ENCODE results near the gene PARD3B.

Gene PARD3B

GRCh38 chr2:205496370-205496769 lies 951.1 kb downstream of the PARD3B start:
- H3K27me3 ChIP-seq (ENCODE audit: low read length), result no peaks in the 10 kb centered on the region

GRCh38 chr2:205496772-205497171 lies 951.5 kb downstream of the PARD3B start:
- H3K9ac ChIP-seq (ENCODE audit: low read length), result no peak overlapping the region

More at GRCh38 chr2:205496370-205496769, 951.1 kb downstream of the PARD3B start:
- H3K79me2 ChIP-seq (ENCODE audit: insufficient read depth, low read length), result no peaks in the 10 kb centered on the region
- no peaks in the 10 kb centered on the region for H3K9me2 ChIP-seq (replicated peaks; ENCODE audit: insufficient read depth, low read length)
- H3K9ac ChIP-seq (ENCODE audit: low read length), result no peak overlapping the region
- no peak overlapping the region for H2AFZ ChIP-seq (ENCODE audit: low read depth, low read length, severe bottlenecking)
- TF ChIP-seq CTCF (IDR thresholded peaks at IDR 0.05; ENCODE audit: insufficient read depth, low read length, poor library complexity, severe bottlenecking) (no peak), EZH2phosphoT487 (conservative IDR thresholded peaks at IDR 0.05; ENCODE audit: low read length) (no peak)
- no peak overlapping the region for H3K27ac ChIP-seq (ENCODE audit: low read depth, low read length)
- H3K36me3 ChIP-seq (ENCODE audit: low read length), result no peaks in the 10 kb centered on the region
- no peaks in the 10 kb centered on the region for H4K20me1 ChIP-seq (ENCODE audit: low read depth, low read length)
- H3K9me3 ChIP-seq (ENCODE audit: insufficient read depth, low read length), result no peaks in the 10 kb centered on the region
- no peaks in the 10 kb centered on the region for H3F3A ChIP-seq (ENCODE audit: insufficient read depth)
- no peak overlapping the region for H3K4me2 ChIP-seq (ENCODE audit: low read depth, low read length, poor library complexity, severe bottlenecking)
- no peak overlapping the region for H3K4me3 ChIP-seq (ENCODE audit: insufficient read depth, low read length, poor library complexity, severe bottlenecking)

GRCh38 chr2:205499006-205499405 lies 953.7 kb downstream of the PARD3B start:
- H3K9me3 ChIP-seq (ENCODE audit: insufficient read depth, low read length), result no peaks in the 10 kb centered on the region
- H3K9me2 ChIP-seq (replicated peaks; ENCODE audit: insufficient read depth, low read length), result no peaks in the 10 kb centered on the region
- H3F3A ChIP-seq (ENCODE audit: insufficient read depth), result no peaks in the 10 kb centered on the region
- H2AFZ ChIP-seq (ENCODE audit: low read depth, low read length, severe bottlenecking), result no peak overlapping the region
- H3K36me3 ChIP-seq (ENCODE audit: low read length), result no peaks in the 10 kb centered on the region
- no peak overlapping the region for H3K27ac ChIP-seq (ENCODE audit: low read depth, low read length)
- no peaks in the 10 kb centered on the region for H4K20me1 ChIP-seq (ENCODE audit: low read depth, low read length)
- H3K4me3 ChIP-seq (ENCODE audit: insufficient read depth, low read length, poor library complexity, severe bottlenecking), result no peak overlapping the region
- no peaks in the 10 kb centered on the region for H3K79me2 ChIP-seq (ENCODE audit: insufficient read depth, low read length)
- H3K4me2 ChIP-seq (ENCODE audit: low read depth, low read length, poor library complexity, severe bottlenecking), result no peak overlapping the region
- TF ChIP-seq CTCF (IDR thresholded peaks at IDR 0.05; ENCODE audit: insufficient read depth, low read length, poor library complexity, severe bottlenecking), result no peak
- no peak for TF ChIP-seq EZH2phosphoT487 (conservative IDR thresholded peaks at IDR 0.05; ENCODE audit: low read length)
- no peak overlapping the region for H3K9ac ChIP-seq (ENCODE audit: low read length)
- no peaks in the 10 kb centered on the region for H3K27me3 ChIP-seq (ENCODE audit: low read length)

More at GRCh38 chr2:205496772-205497171, 951.5 kb downstream of the PARD3B start:
- Histone ChIP-seq H3K4me3 (ENCODE audit: insufficient read depth, low read length, poor library complexity, severe bottlenecking) (no peak overlapping the region), H3K4me2 (ENCODE audit: low read depth, low read length, poor library complexity, severe bottlenecking) (no peak overlapping the region), H4K20me1 (ENCODE audit: low read depth, low read length) (no peaks in the 10 kb centered on the region), H3K27me3 (ENCODE audit: low read length) (no peaks in the 10 kb centered on the region), H3K36me3 (ENCODE audit: low read length) (no peaks in the 10 kb centered on the region), H3K79me2 (ENCODE audit: insufficient read depth, low read length) (no peaks in the 10 kb centered on the region), H2AFZ (ENCODE audit: low read depth, low read length, severe bottlenecking) (no peak overlapping the region), H3K27ac (ENCODE audit: low read depth, low read length) (no peak overlapping the region), H3F3A (ENCODE audit: insufficient read depth) (no peaks in the 10 kb centered on the region), H3K9me2 (replicated peaks; ENCODE audit: insufficient read depth, low read length) (no peaks in the 10 kb centered on the region), H3K9me3 (ENCODE audit: insufficient read depth, low read length) (no peaks in the 10 kb centered on the region)
- TF ChIP-seq CTCF (IDR thresholded peaks at IDR 0.05; ENCODE audit: insufficient read depth, low read length, poor library complexity, severe bottlenecking) (no peak), EZH2phosphoT487 (conservative IDR thresholded peaks at IDR 0.05; ENCODE audit: low read length) (no peak)

Data from SU-DHL-6 (cell line).